GM18517 (cell line): ENCODE data around the gene BMPER.

Experiments
- ATAC-seq: cut with Tn5 transposase; IDR thresholded peaks from one replicate; pipeline ENCODE4 v1.9.1; 2021; ENCODE audit warnings: mild to moderate bottlenecking, moderate library complexity; ENCODE audit not compliant: unreplicated experiment

BMPER gene

DNA sequence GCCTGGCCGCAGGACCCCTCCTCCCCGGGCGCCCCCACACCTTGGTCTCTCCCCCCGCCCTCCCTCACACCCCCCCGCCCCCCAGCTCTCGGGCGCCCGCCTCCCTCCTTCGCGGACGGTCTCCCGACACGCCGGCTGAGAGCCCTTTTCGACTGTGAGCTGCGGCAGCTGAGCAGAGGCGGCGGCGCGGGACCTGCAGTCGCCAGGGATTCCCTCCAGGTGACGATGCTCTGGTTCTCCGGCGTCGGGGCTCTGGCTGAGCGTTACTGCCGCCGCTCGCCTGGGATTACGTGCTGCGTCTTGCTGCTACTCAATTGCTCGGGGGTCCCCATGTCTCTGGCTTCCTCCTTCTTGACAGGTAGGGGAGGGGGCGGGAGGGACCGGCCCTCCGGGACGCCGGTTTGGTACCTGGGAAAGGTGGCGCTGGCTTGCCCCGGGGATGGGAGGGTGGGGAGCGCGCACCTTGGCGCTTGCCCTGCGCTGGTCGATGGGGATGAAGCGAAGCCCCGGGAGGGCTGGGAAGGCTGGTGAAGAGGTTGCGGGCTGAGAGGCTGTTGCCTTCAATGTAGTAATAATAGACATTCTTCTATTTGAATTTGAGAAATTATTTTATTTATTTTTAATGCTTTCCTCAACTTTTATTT, at the start of gene BMPER:
TSS of gene BMPER (plus strand) at position 151 of the 644 bp plus-strand sequence. CDS start at position 226, 75 bp downstream.
- no peak for ATAC-seq

DNA sequence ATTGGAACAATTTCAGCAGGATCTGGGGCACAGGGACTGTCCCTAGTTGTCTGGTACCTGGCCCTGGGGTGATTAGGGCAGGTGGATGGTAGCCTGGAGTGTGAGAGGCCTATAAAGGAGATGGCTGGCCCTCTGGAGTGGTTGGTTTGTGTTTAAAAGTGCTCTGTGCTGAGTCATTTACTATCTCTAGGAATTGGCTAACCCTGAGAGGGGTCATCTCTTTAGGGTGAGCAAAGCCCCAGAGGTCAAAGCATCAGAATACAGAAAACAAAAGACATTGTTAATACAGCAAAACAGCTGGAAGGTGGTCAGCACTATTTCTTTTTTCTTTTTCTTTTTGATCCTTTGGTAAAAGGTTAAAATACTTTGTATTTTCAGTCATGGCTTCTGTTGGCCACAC, 43.4 kb upstream of the BMPER start:
- ATAC-seq = no peak

DNA sequence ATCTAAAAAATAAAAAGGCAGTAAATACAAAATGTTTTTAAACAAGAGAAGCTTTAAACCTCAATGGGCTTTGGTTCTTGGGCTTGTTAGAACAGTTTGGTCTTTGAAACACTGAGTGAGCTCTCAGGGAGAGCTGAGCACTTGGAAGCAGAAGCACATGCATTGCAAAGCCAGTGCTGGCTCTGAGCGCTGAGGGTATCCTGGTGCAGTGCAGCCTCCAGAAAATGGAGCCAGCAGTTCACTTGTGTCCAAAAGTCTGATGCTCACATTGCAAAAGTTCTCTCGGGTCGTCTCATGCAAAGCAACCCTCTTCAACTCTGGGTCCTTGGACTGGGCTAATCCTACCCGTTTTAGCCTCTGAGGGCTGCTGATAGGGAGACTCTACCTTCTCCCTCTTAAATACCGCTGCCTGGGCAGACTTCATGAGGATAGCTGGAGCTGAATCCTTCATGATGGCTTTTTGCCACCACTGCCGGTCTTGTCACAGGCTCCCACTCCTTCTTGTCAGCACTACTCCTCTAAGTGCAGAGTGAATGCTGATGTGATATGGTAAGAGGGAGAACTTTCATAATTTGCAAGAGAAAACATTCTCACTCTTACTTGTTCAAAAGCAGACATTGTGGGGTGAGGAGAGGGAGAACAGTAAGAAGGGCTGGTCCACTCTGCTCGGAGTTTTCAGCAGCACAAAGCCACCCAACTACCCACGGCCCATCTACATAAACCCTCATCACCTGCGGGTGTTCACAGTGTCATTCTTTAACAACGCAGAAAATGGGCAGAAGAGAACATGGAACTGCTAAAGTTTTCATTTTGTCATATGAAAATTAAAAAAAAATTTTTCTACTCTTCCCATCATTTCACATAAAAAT, 42.2 kb upstream of the BMPER start:
- ATAC-seq = no peak

DNA sequence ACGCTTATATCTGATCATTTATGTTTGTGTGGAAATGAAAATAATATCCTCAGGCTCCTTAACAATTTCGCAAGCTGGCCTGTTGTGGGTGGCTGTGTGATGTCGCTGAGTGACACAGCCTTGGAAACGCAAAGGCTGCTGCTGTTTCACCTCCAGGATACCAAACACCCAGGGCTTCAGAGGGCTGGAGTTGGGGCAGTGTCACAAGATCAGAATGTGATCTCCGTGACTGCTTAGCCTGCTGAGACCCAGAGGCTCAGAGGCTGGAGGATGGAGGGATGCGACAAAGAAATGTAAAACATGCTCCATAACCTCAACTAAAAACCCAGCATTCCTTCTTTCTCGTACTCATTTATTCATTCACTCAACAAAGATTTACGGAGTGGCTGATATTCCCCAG, 37.2 kb upstream of the BMPER start:
- no peak for ATAC-seq

DNA sequence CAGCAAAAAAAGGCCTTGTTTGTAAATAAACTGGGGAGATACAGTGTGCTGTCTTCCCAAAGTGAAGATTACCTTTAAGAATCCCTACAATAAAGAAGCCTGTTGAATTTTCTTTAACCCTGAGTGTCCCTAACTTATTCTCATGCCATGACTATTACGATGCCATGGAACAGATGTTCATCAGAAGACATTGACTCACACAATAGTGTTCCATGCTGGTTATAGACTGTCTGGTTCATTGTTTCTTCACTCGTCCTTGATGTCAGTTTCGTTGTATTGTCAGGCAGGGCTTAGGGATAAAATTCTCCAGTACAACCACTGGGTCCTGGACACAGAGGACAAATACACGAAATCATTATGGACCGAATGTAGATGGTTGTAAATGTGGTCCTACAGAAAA, 36.2 kb upstream of the BMPER start:
- ATAC-seq = no peak

DNA sequence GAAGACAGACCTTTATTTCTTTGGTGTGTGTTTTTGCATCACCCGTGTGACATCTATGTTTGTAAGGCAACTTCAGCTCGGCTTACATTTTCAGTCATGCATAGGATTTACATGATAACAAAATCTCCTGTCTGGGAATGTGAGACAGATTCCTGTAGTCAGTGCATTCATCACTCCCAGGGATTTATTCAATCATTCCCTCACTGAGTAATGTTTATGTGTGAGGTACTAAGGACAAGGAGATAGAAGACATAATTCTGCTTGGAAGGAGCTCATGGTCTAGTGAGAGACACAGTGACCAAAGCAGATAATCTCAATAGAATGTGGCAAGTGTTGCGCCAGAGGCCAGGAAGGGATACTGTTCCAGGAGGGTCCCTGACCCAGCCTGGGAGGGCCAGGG, 35.2 kb upstream of the BMPER start:
- no peak for ATAC-seq

DNA sequence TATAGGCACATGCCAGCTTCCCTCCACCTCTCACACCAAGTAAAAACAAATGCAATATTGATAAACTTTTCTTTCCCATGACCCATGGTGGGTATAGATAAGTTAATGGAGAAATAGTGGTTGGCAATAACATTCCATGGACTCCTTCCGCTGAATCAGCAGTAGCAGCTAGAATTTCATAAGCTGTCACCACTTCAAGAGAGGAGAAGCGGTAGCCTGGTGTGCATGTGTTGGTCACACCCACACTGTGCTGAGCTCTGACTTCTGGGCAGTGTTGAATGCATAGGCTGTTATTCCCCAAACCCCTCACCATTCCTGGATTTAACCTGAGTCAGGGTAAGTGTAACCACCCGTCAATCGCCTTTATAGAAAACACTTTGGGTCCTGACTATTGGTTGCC, 32.5 kb upstream of the BMPER start:
- ATAC-seq = no peak

DNA sequence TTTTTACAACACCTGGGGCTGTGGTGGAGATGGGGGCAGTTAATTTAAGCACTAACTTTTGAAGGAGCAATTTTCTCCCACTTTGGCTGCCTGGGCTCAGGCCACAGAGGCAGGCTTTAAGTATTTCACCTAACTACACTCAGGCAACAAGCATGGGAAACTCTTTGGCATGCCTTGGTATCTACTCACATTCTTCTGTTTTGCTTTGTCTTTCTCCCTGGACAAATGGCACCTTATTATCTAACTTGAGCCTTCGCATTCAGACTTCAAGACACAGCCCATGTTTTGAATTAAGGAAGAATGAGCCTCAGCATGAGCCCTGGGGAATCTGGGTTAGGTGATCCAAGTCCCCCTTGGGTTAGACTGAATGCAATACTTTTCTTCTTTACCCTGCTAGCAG, 31.8 kb upstream of the BMPER start:
- ATAC-seq = no peak

DNA sequence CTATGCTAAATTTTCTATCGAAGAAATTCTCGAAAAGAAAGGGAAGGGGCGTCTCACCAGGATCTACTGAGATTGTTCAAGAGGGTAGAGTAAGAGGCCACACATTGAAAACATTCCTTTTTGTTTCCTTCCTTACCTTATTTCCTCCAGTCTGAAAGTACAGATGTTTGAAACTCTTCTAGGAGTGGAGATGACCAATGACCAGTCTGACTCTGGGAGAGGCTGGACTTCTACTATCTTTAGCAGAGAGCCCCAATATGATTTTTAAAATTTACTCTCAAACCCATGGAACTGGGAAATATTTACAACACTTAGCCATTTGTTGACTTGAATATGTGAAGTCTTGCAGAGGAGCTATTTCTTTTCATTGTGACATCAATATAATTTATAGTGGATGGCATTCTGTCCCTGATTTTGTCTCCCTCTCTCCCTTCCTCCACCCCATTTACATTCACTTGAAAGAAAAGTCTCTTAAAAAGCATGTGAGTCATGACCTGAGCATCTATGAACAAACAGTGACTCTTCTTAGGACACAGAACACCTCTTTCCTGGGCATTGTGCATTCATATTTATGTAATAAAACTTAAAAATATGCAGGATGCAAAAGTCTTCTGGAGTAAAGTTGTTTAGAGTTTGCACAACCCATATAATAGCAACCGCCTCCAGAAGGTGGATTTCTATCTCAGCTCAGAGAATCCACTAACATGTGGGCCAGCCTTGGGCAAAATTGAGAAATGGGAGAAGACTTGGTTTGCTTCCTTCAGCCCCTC, 31.2 kb upstream of the BMPER start:
- ATAC-seq = no peak

DNA sequence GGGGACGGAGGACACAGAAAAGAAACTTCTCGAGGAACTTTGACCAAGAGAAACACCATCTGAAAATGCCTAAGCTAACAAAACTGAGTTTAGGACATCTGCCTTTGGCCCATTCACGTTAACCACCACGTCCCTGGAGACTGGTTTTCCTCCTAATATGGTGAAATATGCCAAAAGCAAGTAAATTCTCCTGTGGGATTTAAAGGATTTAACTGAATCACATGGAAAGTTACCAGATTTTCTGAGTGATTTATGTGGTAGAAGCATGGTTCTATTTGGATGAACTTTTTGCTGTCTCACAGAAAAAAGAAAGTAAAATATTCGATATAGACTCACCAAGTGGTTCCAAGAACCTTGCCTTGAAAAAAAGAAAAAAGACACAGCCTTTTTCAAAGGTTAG, 30.4 kb upstream of the BMPER start:
- no peak for ATAC-seq

DNA sequence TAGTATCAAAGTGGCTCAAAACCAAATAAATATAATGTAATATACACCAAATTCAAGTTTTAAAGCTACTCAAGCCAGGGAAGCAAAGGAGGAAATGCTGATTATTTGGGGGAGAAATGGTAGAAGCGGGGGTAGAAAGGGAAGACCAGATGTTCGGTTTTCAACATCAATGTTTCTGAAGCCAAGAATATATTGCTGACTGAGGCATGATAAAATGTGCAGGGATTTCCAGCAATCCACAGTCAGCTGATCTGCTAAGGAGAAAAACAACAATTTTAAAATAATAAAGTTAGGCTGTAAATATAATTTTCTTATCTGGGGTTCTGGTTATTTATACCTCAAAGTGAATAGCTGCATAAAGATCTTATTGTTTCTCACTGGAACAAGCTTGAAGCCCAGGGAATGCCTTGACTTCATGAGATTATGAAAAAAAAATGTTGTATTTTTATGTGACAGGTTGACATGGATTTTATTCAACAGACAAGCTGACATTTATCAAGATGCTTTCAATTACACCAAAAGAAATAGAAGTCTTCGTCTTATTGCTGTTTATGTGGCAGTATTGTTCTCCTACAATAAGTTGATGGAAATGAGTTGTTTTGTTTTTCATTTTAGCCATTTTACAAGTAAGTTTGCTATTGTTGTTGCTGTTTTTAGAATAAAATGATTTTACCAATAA, 28.6 kb upstream of the BMPER start:
- ATAC-seq = no peak

DNA sequence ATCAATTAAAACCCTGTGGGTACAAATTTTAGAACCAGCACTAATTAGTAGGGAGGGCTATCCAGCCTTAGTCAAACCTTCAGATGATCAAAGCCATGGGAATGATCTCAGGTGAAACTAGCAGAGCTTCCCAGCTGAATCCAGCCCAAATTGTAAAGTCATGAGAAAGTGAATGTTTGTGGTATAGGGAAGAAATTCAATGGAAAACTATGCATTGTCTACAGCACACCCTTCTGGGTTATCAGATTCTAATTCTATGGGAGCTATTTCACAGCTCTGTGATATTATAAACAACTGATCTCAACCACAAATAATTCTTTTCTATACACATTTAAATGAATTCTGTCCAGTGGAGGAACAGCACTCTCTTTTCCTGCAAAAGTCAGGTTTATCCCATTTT, 24.6 kb upstream of the BMPER start:
- ATAC-seq = no peak

DNA sequence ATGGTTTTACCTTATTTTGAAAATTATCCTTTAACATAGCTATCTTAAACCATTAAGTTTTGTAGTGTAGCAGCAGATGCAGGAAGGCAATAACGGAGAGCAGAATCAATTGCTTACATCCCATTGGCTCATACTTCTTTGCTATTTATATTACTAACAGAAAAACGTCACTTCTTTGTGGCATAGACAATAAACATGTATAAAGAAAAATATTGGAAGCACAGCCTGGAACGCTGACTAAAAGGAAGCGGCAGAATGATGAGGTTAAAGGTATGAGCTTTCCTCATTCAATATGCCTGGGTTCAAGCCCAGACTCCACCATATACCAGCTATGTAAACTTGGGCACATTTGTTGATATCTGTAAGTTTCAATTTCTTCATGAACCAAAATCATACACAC, 24.0 kb upstream of the BMPER start:
- ATAC-seq = no peak

DNA sequence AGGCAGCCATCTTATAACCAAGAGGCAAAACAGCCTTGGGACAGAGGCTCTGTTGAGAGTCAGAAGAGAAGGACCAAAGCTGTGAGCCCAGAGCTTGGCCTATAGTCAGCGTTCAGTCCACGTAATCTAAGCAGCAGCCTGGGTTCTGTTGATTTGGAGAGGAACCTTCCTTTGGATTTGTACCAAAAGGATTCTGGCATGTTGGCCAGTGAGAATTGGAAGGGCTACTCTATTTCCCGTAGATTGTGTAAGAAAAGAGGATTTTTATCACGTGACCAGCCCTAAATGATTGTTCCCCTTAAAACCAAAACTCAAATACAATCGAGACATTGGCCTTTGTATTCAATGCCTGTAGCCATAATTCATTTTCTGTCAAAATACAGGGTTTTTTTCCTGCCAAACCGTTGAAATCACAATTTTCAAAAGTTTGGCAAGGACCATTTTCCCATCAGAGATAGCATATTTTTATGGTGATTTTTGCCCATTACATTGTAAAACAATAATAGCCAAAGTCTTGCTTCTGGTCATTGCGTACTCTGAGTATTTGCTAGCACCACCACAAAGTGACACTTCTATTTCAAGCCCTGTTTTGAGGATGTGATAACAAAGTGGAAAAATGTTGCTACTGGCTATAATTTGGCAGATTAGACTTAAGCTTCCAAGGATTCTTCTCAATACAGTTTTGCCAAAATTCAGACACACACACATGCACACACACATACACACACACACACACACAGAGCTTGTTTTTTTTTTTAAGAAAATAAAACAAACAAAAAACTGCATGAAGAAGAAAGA, 23.1 kb upstream of the BMPER start:
- no peak for ATAC-seq

DNA sequence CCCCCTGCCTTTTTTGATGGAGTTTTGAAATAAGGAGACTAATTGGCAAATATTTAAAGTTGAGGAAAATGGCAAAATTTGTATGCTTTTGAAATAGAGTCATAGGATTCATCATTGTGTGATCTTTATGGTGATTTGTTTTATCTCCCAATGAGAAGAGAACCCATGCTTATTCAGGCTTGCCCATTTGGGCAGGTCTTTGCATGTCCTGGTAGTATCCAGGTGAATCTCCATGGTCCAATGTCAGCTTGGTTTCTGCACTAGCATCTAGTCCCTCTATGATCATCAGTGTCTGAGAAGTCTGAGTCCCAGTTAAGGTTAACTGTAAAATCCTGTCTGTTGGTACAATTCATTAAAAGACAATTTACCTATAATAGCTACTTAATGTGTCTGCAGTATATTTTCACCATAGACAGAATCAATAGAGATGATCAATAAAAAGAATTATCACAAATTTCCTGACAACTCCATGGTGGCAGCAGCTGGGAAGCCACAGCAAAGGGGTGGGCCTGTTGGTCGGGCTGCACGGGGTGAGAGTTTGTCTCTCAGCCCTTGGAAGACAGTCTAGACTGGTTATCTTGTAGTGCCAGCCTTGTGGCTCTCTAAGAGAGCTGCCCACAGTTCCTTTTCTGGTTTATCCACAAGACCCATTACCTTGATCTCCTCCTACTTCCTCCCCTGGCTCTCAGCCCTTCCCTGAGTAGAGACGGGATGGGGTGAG, 22.2 kb upstream of the BMPER start:
- no peak for ATAC-seq

DNA sequence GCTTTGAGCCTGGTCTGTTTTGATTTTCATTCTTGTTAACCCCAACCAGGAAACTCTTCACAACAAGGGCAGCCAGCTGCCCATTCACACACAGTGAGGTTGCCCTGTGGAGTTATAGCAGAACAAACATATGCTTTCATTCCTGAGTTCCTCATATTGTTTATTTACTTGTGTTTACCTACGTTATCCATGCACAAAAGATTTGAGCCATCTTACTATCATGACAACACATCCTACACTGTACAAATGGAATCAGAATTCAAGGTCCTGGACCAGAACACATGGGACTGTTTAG, 21.7 kb upstream of the BMPER start:
- ATAC-seq = no peak

DNA sequence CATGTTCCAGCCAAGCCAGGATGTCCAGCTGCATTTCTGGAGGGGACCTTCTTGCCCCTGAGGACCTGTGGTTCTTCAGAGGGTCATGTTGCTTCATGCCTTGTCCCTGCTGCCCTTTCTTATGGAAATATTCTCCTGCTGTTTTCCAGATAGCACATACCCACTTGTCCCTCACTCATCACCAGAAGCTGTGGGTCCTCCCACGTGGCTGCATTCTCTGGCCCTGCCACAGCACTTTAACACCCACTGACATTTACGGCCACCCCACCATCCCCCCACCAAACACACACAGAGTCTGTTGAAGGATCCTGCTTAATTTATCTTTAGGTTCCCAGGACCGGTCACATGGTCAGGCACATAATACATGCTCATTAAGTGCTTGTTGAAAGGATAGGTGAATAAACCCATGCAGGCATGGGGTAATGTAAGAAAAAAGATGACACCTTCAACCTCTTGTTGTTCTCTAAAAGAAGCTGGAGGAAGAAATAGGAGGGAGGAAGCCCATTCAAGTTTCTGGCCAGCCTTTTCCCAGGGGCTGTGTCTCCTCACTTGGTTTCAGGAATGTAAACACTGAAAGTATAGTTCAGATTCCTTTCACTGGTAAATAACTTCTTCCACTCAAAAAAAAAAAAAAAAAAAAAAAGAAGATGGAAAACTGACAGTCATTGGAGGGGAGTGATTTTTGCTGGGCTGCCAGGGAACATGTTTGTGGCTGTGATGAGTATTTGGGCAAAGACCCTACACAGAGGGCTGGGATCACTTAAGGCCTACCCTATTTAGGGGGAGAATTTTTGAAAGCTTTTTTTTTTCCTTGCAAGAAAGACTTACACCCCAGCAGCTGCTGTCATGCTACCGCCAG, 19.8 kb upstream of the BMPER start:
- ATAC-seq = no peak

DNA sequence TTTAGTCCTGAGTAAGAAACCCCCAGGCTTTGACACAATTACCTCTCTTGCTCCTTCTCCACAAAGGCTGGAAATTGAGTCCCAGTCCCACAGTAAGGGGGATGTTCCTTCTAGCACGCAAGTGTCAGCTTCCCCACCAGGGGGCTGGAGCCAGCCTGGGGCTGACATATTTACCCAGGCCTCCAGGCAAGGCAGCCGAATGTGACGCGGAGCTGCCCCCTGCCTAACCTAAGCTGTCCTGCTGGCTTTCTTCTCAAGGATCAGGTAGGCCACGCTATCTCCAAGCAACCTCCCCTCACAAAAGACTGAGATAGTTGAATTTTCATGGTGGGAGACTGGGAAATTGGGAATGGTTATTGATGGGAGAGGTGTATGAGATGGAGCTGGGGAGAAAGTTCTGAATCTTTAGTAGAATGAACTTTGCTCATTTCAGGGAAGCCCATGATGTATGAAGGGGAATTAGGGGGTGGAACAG, 19.2 kb upstream of the BMPER start:
- ATAC-seq = no peak
